ENCODE results near the gene AGRN. TPM values are rescaled to one million over a fixed set of nuclear protein-coding genes. Genes with fewer than 3 reads are reported as not detected.
"Not testable (repeated sequence)": the region's sequence is repeated elsewhere in the genome, so short reads cannot be mapped to it uniquely, and the experiment has no call there.

The AGRN gene
- polyA plus RNA-seq, 1 donor = 116 TPM

DNA sequence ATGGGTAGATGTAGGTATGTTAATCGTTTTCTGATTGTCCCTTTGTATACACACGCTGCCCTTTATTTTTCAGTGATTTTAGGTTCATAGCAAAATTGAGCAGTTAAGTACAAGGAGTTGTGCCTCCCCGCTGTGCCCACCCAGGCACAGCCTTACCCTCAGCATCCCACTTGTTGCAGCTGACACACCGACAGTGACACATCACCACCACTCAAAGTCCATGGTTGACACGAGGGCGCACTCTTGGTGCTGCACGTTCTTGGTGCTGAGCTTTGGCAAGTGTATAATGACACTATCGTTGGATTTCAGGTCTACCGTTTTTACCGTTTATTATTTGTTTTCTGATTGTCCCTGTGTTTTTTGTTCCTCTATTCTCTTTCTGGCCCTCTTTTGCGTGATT lies 80.4 kb downstream of the AGRN start:
- 100% methylated on average over 4 of the region's 11 CpGs for WGBS (ENCODE audit: insufficient coverage, low lambda C conversion rate)
- Histone ChIP-seq H3K4me3 (ENCODE audit: low read length) (no peak overlapping the region), H3K9me3 (ENCODE audit: control insufficient read depth, low read depth, low read length) (no peaks in the 10 kb centered on the region), H3K4me1 (ENCODE audit: control insufficient read depth, insufficient read depth, low read length) (no peaks in the 10 kb centered on the region), H3K27me3 (ENCODE audit: control insufficient read depth, insufficient read depth, low read length) (no peaks in the 10 kb centered on the region), H3K27ac (ENCODE audit: low read length) (no peak overlapping the region), H3K36me3 (ENCODE audit: control insufficient read depth, insufficient read depth, low read length) (no peaks in the 10 kb centered on the region)
- DNase-seq = no peak

DNA sequence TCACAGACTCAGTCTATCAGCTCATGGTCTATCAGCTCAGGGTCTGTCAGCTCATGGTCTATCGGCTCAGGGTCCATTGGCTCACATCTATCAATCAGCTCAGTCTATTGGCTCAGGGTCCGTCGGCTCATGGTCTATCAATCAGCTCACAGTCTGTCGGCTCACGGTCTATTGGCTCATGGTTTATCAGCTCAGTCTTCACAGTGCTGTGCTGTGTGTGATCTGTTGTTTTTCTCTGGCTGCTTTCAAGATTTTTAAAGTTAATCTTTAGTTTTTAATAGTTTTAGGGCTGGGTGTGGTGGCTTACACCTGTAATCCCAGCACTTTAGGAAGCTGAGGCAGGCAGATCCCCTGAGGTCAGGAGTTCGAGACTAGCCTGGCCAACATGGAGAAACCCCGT lies 81.6 kb downstream of the AGRN start:
- Histone ChIP-seq H3K4me3 (ENCODE audit: low read length) (no peak overlapping the region), H3K36me3 (ENCODE audit: control insufficient read depth, insufficient read depth, low read length) (no peaks in the 10 kb centered on the region), H3K9me3 (ENCODE audit: control insufficient read depth, low read depth, low read length) (peaks cover 4% of the 10 kb centered on the region), H3K4me1 (ENCODE audit: control insufficient read depth, insufficient read depth, low read length) (no peaks in the 10 kb centered on the region), H3K27me3 (ENCODE audit: control insufficient read depth, insufficient read depth, low read length) (no peaks in the 10 kb centered on the region), H3K27ac (ENCODE audit: low read length) (no peak overlapping the region)
- DNase-seq = no peak
- WGBS (ENCODE audit: insufficient coverage, low lambda C conversion rate) = no CpG with 5 or more reads among the region's 7 CpGs

DNA sequence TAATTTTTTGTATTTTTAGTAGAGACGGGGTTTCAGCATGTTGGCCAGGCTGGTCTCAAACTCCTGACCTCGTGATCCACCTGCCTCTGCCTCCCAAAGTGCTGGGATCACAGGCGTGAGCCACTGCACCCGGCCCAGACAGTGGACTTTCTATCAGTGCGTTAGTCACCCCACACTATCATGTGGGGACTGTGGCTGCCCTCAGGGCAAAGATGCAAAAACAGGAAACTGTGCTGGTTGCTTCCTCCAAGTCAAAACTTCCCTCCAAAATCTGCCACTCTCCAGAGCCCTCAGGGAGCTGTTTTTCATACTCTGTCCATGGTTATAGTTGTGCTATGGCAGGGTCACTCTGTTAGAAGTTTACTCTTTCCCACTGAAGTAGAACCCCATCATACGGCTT lies 84.2 kb downstream of the AGRN start:
- H3K27me3 ChIP-seq (ENCODE audit: control insufficient read depth, insufficient read depth, low read length); H3K4me3 ChIP-seq (ENCODE audit: low read length); H3K4me1 ChIP-seq (ENCODE audit: control insufficient read depth, insufficient read depth, low read length); H3K36me3 ChIP-seq (ENCODE audit: control insufficient read depth, insufficient read depth, low read length); DNase-seq; H3K9me3 ChIP-seq (ENCODE audit: control insufficient read depth, low read depth, low read length); H3K27ac ChIP-seq (ENCODE audit: low read length): not testable (repeated sequence)
- WGBS (ENCODE audit: insufficient coverage, low lambda C conversion rate) = no CpG with 5 or more reads among the region's 6 CpGs

Other genes with a start within 250 kb of the AGRN start
- 18.1 TPM for gene SAMD11, start 96.2 kb upstream of the AGRN start, polyA plus RNA-seq
- 49.2 TPM for gene NOC2L, start 60.9 kb upstream of the AGRN start, polyA plus RNA-seq
- 6.8 TPM for gene KLHL17, start 59.5 kb upstream of the AGRN start, polyA plus RNA-seq
- 0.49 TPM for gene PLEKHN1, start 53.6 kb upstream of the AGRN start, polyA plus RNA-seq
- gene PERM1, start 38.0 kb upstream of the AGRN start, polyA plus RNA-seq = 0.22 TPM
- gene HES4, start 20.0 kb upstream of the AGRN start, polyA plus RNA-seq = 10.7 TPM
- gene ISG15, start 6.6 kb upstream of the AGRN start, polyA plus RNA-seq = 26.0 TPM
- gene RNF223, start 54.2 kb downstream of the AGRN start, polyA plus RNA-seq = 0.06 TPM
- 9.4 TPM for gene C1orf159, start 96.0 kb downstream of the AGRN start, polyA plus RNA-seq
- gene TTLL10, start 153.8 kb downstream of the AGRN start, polyA plus RNA-seq = 0.64 TPM
- 0.49 TPM for gene TNFRSF18, start 186.5 kb downstream of the AGRN start, polyA plus RNA-seq
- 1.1 TPM for gene TNFRSF4, start 194.0 kb downstream of the AGRN start, polyA plus RNA-seq
- 174 TPM for gene SDF4, start 211.9 kb downstream of the AGRN start, polyA plus RNA-seq
- 16.1 TPM for gene B3GALT6, start 212.1 kb downstream of the AGRN start, polyA plus RNA-seq
- gene C1QTNF12, start 226.6 kb downstream of the AGRN start, polyA plus RNA-seq = 50.5 TPM

Measured in large intestine (tissue), 3 donors.